Endothelial cell (in vitro differentiated cells): ENCODE results near the gene CDS2. TPM values are rescaled to one million over a fixed set of nuclear protein-coding genes. Genes with fewer than 3 reads are reported as not detected.
A peak's percentile ranks its signal among the peaks of the same experiment; 100 is the strongest.

Experiments used
- DNase-seq: peaks from one replicate; pipeline ENCODE4 v3.0.0; 2021; ENCODE audit warnings: low spot score
- H3K27ac Mint-ChIP-seq: one replicate; pipeline ENCODE4 v1.8.0; 2021; ENCODE audit warnings: mixed read lengths, inconsistent platforms; ENCODE audit not compliant: unreplicated experiment
- H3K27me3 Mint-ChIP-seq: one replicate; pipeline ENCODE4 v1.8.0; 2021; ENCODE audit warnings: mild to moderate bottlenecking, moderate library complexity, mixed read lengths, inconsistent platforms; ENCODE audit not compliant: unreplicated experiment
- H3K36me3 Mint-ChIP-seq: one replicate; pipeline ENCODE4 v1.8.0; 2021; ENCODE audit warnings: mild to moderate bottlenecking, low read depth, mixed read lengths, inconsistent platforms; ENCODE audit not compliant: unreplicated experiment
- H3K4me1 Mint-ChIP-seq: one replicate; pipeline ENCODE4 v1.8.0; 2021; ENCODE audit warnings: mild to moderate bottlenecking, mixed read lengths, inconsistent platforms; ENCODE audit not compliant: unreplicated experiment
- H3K4me3 Mint-ChIP-seq: one replicate; pipeline ENCODE4 v1.8.0; 2021; ENCODE audit warnings: mild to moderate bottlenecking, mixed read lengths, inconsistent platforms; ENCODE audit not compliant: unreplicated experiment
- H3K9me3 Mint-ChIP-seq: one replicate; pipeline ENCODE4 v1.8.0; 2021; ENCODE audit warnings: mixed read lengths, inconsistent platforms; ENCODE audit not compliant: unreplicated experiment
- total RNA-seq: library from RNA; stranded (reverse); fragmentation: NEBNext Ultra II Directional; extraction: Animal tissue kit (Norgen Biotek cat#: 25700); gene quantifications from one replicate; pipeline ENCODE4 v1.2.1, GENCODE V29; 2021; ENCODE audit not compliant: unreplicated experiment
- TF ChIP-seq, protein P1 (sequence below): fragments of 200-600 bp; sonication (generic); IDR thresholded peaks from one replicate; pipeline ENCODE4 v1.5.0; 2021; ENCODE audit warnings: antibody characterized with exemption; ENCODE audit not compliant: unreplicated experiment

Gene CDS2
- total RNA-seq, 1 donor from 2014 or later: 130 TPM

DNA sequence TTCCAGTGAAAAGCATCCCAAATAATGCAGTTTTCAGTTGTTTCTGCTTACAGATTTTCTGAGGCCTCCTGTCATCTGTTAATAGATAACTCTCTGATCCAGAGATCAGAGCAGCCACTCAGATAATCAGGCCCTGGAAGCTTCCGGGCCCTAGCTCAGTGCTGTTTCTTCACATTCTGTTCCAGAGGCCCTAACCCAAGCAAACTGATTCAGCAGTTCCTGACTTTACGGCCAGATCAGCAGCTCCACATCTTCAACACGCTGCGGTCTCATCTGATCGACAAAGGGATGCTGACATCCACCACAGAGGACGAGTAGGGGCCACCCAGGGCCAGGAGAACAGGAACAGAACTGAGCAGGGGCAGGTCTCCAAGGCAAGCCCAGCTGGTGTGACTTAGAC lies 63.1 kb downstream of the CDS2 start:
- no peak overlapping the region for H3K27ac Mint-ChIP-seq
- peaks cover 6% of the 10 kb centered on the region for H3K4me1 Mint-ChIP-seq
- H3K4me3 Mint-ChIP-seq: no peak overlapping the region
- no peak for DNase-seq
- peaks cover 4% of the 10 kb centered on the region for H3K27me3 Mint-ChIP-seq
- peaks cover 40% of the 10 kb centered on the region for H3K36me3 Mint-ChIP-seq
- TF ChIP-seq, protein P1, sequence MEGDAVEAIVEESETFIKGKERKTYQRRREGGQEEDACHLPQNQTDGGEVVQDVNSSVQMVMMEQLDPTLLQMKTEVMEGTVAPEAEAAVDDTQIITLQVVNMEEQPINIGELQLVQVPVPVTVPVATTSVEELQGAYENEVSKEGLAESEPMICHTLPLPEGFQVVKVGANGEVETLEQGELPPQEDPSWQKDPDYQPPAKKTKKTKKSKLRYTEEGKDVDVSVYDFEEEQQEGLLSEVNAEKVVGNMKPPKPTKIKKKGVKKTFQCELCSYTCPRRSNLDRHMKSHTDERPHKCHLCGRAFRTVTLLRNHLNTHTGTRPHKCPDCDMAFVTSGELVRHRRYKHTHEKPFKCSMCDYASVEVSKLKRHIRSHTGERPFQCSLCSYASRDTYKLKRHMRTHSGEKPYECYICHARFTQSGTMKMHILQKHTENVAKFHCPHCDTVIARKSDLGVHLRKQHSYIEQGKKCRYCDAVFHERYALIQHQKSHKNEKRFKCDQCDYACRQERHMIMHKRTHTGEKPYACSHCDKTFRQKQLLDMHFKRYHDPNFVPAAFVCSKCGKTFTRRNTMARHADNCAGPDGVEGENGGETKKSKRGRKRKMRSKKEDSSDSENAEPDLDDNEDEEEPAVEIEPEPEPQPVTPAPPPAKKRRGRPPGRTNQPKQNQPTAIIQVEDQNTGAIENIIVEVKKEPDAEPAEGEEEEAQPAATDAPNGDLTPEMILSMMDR: no peak
- H3K9me3 Mint-ChIP-seq: no peaks in the 10 kb centered on the region

DNA sequence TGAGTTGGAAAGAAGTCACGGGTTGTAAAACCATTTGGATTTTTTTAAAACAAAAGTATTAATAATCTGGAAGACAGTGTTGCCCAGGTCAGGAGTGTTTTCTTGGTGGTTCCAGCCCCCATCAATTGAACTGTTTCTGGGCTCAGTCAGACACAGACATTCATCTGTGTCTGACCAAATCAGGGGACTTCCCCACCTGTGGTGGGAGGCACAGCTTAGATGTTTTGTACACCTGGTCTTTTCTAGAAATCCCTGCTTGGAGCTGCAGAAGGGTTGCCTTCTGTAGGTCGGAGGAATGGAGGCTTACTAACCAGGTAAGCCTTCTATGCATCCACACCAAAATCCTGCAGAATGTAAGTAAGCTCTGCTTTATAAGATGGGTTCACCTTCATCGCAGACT lies 63.6 kb downstream of the CDS2 start:
- Mint-ChIP-seq H3K4me1 (peaks cover 6% of the 10 kb centered on the region), H3K36me3 (peaks cover 38% of the 10 kb centered on the region), H3K9me3 (no peaks in the 10 kb centered on the region), H3K27me3 (peaks cover 4% of the 10 kb centered on the region), H3K4me3 (no peak overlapping the region), H3K27ac (no peak overlapping the region)
- DNase-seq: no peak
- TF ChIP-seq, protein P1: no peak

DNA sequence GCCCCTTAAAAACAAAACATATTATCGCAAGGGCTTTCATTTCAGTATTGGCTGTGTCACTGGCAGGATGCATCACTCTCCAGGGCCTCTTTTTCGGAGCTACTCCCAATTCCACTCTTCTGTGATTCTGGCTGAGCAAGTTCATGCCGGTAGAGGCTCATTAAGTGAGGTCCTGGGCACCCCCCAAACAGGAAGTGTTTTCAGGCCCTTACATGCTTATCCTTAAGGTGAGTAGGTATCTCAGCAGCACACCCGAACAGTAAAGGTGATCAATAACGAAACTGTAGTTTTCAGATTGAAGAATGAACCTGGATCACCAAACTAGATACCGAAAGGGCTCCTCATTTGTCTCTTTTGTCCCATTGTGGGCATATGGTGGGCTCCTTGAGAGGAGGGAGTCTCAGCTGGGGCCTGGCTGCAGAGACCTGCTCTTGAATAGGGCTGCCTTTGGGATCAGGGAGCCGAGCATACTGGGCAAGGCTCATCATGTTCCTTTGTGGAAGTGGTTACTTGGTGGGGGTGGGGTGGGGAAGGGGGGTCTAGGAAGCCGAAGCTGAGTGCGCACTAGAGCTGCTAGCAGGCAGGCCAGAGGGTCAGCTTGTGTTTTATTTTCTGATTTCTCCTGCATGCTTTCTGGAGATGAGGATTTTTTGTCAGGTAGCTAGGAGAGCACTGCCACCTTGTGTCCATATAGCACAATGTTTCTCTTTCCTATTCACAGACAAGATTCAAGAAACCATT lies 65.2 kb downstream of the CDS2 start:
- TF ChIP-seq, protein P1: peak; percentile 63
- no peaks in the 10 kb centered on the region for H3K27me3 Mint-ChIP-seq
- peak; percentile 25 for DNase-seq
- peaks cover 10% of the 10 kb centered on the region for H3K4me1 Mint-ChIP-seq
- no peak overlapping the region for H3K4me3 Mint-ChIP-seq
- peaks cover 29% of the 10 kb centered on the region for H3K36me3 Mint-ChIP-seq
- no peak overlapping the region for H3K27ac Mint-ChIP-seq
- H3K9me3 Mint-ChIP-seq: no peaks in the 10 kb centered on the region

DNA sequence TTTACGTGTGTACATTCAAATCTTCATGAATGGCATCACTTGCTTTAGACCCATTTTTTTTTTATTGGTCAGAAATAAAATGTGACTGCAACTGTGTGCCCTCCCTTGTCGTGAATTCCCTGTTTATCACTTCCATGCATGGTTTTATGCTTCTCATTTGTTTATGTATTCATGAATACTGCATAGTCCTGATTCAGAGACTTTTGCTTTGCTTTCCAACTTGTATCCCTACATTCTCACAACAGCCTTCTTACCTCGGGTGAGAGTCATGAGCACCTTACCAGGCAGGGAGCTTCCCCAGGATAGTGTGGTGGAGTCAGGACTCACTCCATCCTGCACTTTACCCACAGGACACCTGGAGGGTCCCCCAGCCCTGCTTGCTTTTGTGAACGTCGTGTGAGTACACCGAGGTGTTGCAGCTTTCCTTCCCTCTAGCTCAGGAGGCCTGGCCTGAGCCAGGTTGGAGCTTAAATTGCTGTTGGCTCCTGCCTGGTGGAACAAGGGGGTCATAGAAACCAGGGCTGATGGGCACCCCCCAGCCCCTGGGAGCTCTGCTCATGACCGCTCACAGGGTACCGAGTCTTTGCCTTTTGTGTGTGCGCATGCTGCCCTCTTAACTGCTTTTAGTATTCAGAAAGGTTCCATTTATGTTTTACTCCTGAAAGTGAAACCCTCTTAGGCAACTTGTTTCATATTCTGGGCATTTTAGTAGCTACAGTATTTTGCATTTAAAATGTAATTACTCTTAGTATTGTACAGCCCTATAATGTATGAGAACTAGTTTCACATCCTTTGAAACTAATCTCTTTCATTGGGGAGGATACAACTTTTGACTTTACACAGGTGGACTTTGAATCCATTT lies 66.0 kb downstream of the CDS2 start:
- no peak overlapping the region for H3K4me3 Mint-ChIP-seq
- no peaks in the 10 kb centered on the region for H3K9me3 Mint-ChIP-seq
- H3K27me3 Mint-ChIP-seq: no peaks in the 10 kb centered on the region
- H3K4me1 Mint-ChIP-seq: peaks cover 10% of the 10 kb centered on the region
- peaks cover 29% of the 10 kb centered on the region for H3K36me3 Mint-ChIP-seq
- DNase-seq: no peak
- no peak overlapping the region for H3K27ac Mint-ChIP-seq
- TF ChIP-seq, protein P1: no peak

DNA sequence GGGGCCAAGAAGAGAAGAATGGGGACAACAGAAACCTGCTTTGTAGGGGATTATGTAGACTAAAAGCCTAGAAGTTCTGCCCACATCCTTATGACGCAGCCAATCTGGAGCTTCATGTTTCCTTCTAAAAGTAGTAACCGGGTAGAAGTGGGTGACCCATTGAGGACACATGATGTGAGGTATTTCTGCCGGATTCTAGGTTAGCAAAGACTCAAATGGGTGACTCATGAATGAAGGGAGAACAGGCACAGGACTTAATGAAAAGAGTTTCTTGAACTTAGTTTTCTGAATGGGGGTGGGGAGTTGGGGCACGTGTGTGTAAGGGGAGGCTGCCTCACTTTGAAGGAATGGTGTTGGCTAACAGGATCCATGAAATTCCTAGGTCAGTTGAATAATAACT lies 68.8 kb downstream of the CDS2 start:
- Mint-ChIP-seq H3K4me1 (peaks cover 10% of the 10 kb centered on the region), H3K4me3 (no peak overlapping the region), H3K9me3 (no peaks in the 10 kb centered on the region), H3K27me3 (peaks cover 4% of the 10 kb centered on the region), H3K36me3 (peaks cover 37% of the 10 kb centered on the region), H3K27ac (peak overlapping the region; percentile 23)
- TF ChIP-seq, protein P1: no peak
- no peak for DNase-seq
